ENCODE data around the gene ZNF579. TPM values are rescaled to one million over a fixed set of nuclear protein-coding genes. Genes with fewer than 3 reads are reported as not detected.
A peak's percentile ranks its signal among the peaks of the same experiment; 100 is the strongest.

Gene ZNF579
- total RNA-seq, 2 donors from 2014 or later: 2.4 to 3.9 TPM

DNA sequence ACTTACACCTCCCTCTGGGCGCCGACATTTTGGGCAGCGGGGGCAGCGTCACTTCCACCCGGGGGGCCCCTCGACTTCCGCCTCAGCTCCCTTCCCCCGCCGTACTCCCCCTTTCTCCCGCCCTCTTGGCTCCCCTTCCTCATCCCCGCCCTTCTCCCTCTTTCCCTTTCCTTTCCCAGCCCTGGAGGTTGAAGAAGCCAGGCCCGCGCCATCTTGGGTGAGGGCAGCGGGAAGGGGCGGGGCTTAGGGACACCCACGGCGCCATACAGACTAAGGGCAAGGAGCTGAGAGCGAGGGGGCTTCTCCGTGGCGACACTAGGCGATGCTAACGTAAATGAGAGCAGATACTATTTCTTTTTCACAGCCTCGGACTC is 18.8 kb upstream of the ZNF579 start, which contains the start of gene FIZ1:
TSS of gene FIZ1 (minus strand) at position 50 of the 374 bp plus-strand sequence. CDS start 1,652 bp downstream, outside the sequence.
- Histone ChIP-seq H3K9me3 (no peaks in the 10 kb centered on the region), H3K4me1 (ENCODE audit: control insufficient read depth in 1 of 2, low read depth in 2 of 2) (peaks cover 4 to 24% of the 10 kb centered on the region in 2 donors), H3K27ac (peak within 1 kb of the TSS; percentile 94 to 98), H3K4me3 (peak within 1 kb of the TSS; percentile 97), H3K36me3 (peaks cover 12% of the 10 kb centered on the region), H3K27me3 (replicated peaks; ENCODE audit: insufficient read depth) (no peaks in the 10 kb centered on the region)
- ATAC-seq (ENCODE audit: insufficient number of reproducible peaks, low FRiP score, low read depth): peak; percentile 88
- peak; percentile 97 for DNase-seq (ENCODE audit: low spot score)
- TF ChIP-seq, protein P1, sequence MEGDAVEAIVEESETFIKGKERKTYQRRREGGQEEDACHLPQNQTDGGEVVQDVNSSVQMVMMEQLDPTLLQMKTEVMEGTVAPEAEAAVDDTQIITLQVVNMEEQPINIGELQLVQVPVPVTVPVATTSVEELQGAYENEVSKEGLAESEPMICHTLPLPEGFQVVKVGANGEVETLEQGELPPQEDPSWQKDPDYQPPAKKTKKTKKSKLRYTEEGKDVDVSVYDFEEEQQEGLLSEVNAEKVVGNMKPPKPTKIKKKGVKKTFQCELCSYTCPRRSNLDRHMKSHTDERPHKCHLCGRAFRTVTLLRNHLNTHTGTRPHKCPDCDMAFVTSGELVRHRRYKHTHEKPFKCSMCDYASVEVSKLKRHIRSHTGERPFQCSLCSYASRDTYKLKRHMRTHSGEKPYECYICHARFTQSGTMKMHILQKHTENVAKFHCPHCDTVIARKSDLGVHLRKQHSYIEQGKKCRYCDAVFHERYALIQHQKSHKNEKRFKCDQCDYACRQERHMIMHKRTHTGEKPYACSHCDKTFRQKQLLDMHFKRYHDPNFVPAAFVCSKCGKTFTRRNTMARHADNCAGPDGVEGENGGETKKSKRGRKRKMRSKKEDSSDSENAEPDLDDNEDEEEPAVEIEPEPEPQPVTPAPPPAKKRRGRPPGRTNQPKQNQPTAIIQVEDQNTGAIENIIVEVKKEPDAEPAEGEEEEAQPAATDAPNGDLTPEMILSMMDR (IDR thresholded peaks at IDR 0.05): no peak

DNA sequence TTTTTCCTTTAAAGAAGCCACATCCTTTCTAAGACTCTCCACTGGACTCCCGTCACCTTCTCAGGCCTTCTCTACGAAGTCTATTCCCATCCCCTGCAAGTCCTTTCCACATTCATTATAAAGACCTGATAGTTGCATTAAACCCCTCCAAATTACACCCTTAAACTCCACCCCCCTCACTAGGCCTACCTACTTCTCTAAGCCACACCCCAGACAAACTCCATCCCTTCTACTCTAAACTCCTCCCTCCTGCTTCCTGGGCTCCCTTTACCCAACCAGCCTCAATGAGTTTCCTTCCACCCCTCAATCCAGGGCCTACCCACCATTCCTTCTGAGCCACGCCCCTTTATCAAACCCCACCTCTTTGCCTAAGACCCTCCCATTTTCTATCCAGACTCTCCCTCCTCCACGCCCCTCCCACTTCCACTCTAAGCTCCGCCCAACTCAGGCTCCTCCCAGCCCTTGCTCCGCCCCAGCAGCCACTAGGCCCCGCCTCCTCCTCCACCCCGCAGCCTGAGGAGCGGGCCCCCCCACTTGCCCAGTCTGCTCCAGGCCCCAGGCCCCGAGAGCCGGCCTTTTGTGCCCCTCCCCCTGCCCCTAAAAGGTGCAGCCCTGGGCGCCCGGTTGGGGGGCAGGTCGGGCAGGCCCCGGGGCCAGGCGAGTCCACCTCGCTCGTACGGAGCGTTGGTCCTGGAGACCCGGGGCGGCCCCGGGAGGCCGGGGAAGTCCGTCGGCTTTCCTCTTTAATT is 18.2 kb upstream of the ZNF579 start:
- peaks cover 0 to 19% of the 10 kb centered on the region in 2 donors for H3K4me1 ChIP-seq (ENCODE audit: control insufficient read depth in 1 of 2, low read depth in 2 of 2)
- peak overlapping the region; percentile 97 for H3K4me3 ChIP-seq
- DNase-seq (ENCODE audit: low spot score) (peak; percentile 85), ATAC-seq (ENCODE audit: insufficient number of reproducible peaks, low FRiP score, low read depth) (peak; percentile 62)
- TF ChIP-seq, protein P1 (IDR thresholded peaks at IDR 0.05): no peak
- peaks cover 12% of the 10 kb centered on the region for H3K36me3 ChIP-seq
- H3K27me3 ChIP-seq (replicated peaks; ENCODE audit: insufficient read depth): no peaks in the 10 kb centered on the region
- H3K9me3 ChIP-seq: no peaks in the 10 kb centered on the region
- peak overlapping the region; percentile 94 to 98 for H3K27ac ChIP-seq

GRCh38 chr19:55598034-55598433 is 17.4 kb upstream of the ZNF579 start:
- no peak for ATAC-seq (ENCODE audit: insufficient number of reproducible peaks, low FRiP score, low read depth)
- no peaks in the 10 kb centered on the region for H3K9me3 ChIP-seq
- no peak overlapping the region for H3K4me3 ChIP-seq
- peaks cover 12% of the 10 kb centered on the region for H3K36me3 ChIP-seq
- TF ChIP-seq, protein P1 (IDR thresholded peaks at IDR 0.05): no peak
- H3K27ac ChIP-seq: peak overlapping the region in 1 of 2 donors; percentile 94
- DNase-seq (ENCODE audit: low spot score): no peak
- no peaks in the 10 kb centered on the region for H3K27me3 ChIP-seq (replicated peaks; ENCODE audit: insufficient read depth)
- peaks cover 0 to 18% of the 10 kb centered on the region in 2 donors for H3K4me1 ChIP-seq (ENCODE audit: control insufficient read depth in 1 of 2, low read depth in 2 of 2)

DNA sequence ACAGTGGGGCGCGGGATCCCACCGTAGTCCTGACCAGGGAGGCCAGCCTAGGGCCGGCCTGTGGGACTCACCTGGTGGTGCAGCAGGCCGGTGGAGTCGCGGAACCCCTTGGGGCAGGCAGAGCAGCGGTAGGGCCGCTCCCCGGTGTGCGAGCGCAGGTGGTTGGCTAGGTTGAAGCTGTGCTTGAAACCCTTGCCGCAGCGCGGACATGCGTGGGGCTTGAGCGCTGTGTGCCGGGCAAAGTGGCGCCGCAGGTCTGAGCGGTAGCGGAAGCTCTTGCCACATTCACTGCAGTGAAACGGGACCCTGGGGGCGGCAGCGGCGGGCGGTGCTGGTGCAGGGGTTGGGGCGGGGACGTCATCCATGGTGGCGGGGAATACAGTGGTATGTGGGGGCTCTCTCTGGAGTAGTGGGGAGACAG is 16.9 kb upstream of the ZNF579 start:
- ATAC-seq (ENCODE audit: insufficient number of reproducible peaks, low FRiP score, low read depth): no peak
- no peak for DNase-seq (ENCODE audit: low spot score)
- H3K4me1 ChIP-seq (ENCODE audit: control insufficient read depth in 1 of 2, low read depth in 2 of 2): peaks cover 0 to 18% of the 10 kb centered on the region in 2 donors
- TF ChIP-seq, protein P1 (IDR thresholded peaks at IDR 0.05): no peak
- no peaks in the 10 kb centered on the region for H3K27me3 ChIP-seq (replicated peaks; ENCODE audit: insufficient read depth)
- H3K36me3 ChIP-seq: peaks cover 12% of the 10 kb centered on the region
- no peaks in the 10 kb centered on the region for H3K9me3 ChIP-seq
- H3K27ac ChIP-seq: no peak overlapping the region
- H3K4me3 ChIP-seq: no peak overlapping the region

DNA sequence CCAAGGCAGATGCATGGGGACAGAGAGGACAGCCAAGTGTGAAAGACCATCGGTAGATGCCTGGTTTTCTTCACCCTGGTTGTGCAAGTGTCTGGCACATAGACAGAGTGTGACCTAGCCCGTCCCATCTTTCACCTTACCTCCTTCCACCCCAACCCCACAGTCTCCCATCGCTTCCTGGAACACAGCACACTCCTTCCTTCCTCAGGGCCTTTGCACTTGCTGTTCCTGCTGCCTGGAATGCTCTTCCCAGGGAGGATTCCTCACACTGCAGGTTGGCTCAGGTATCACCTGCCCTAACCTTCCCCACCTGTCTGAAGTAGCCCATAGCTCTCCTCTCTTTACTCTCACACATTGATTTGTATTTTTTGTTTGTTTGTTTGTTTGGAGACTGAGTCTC is 15.7 kb upstream of the ZNF579 start:
- Histone ChIP-seq H3K36me3 (peaks cover 12% of the 10 kb centered on the region), H3K27me3 (replicated peaks; ENCODE audit: insufficient read depth) (no peaks in the 10 kb centered on the region), H3K27ac (no peak overlapping the region), H3K9me3 (no peaks in the 10 kb centered on the region), H3K4me3 (no peak overlapping the region), H3K4me1 (ENCODE audit: control insufficient read depth in 1 of 2, low read depth in 2 of 2) (peaks cover 0 to 16% of the 10 kb centered on the region in 2 donors)
- DNase-seq (ENCODE audit: low spot score) (no peak), ATAC-seq (ENCODE audit: insufficient number of reproducible peaks, low FRiP score, low read depth) (no peak)
- TF ChIP-seq, protein P1 (IDR thresholded peaks at IDR 0.05): no peak
